ENCODE results near the gene RNF111. TPM values are rescaled to one million over a fixed set of nuclear protein-coding genes. Genes with fewer than 3 reads are reported as not detected.
"Not testable (repeated sequence)": the region's sequence is repeated elsewhere in the genome, so short reads cannot be mapped to it uniquely, and the experiment has no call there.

Gene RNF111
- polyA plus RNA-seq, 1 donor, result 30.7 TPM

- Histone ChIP-seq H3K27me3 (ENCODE audit: control insufficient read depth, insufficient read depth, low read length) (no peaks in the 10 kb centered on the region), H3K4me1 (ENCODE audit: control insufficient read depth, insufficient read depth, low read length) (no peaks in the 10 kb centered on the region), H3K36me3 (ENCODE audit: control insufficient read depth, insufficient read depth, low read length) (peaks cover 8% of the 10 kb centered on the region), H3K9me3 (ENCODE audit: control insufficient read depth, low read depth, low read length) (no peaks in the 10 kb centered on the region), H3K4me3 (ENCODE audit: low read length) (peak overlapping the region; percentile 77), H3K27ac (ENCODE audit: low read length) (peak overlapping the region; percentile 21)
- peak in 1 of 2 donors; percentile 4 for DNase-seq
- no CpG with 5 or more reads among the region's 9 CpGs for WGBS (ENCODE audit: insufficient coverage, low lambda C conversion rate)
These were observed 117.1 kb downstream of the RNF111 start for GRCh38 chr15:59104602-59104911.

DNA sequence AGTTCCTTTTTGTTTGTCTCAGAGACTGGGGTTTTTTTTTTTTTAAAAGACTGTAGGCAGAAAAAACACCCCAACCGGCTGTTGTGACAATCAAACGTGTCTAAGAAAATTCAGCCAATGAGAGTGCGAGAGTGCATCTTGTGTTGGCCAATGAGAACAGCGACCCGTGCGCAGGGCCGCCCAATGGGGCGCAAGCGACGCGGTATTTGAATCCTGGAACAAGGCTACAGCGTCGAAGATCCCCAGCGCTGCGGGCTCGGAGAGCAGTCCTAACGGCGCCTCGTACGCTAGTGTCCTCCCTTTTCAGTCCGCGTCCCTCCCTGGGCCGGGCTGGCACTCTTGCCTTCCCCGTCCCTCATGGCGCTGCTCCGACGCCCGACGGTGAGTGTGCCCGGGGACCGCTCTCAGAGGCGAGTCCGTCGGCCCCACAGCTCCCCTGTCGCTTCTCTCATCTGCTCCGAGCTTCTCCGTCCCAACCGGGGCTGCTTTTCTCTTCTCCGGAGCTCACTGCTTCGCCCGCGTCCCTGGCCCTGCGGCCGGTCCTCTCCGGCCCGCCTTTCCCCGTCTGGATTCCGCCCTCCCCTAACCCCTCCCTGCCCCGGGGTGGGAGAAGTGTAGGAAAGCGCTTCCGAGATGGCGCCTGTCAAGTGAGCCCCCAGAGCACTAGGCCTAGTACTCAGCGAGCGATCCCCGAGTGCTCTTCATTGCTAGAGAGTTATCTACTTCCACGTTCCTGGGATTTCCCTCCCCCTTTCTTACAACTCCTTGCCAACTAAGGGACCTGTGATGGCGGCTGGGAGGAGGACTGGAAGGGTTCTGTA is 117.7 kb downstream of the RNF111 start, which contains the start of gene CCNB2:
Gene CCNB2 (plus strand): TSS at position 235 of the 821 bp plus-strand sequence. CDS start 123 bp downstream, at position 358.
- peak; percentile 88 to 92 for DNase-seq
- Histone ChIP-seq H3K4me3 (ENCODE audit: low read length) (peak within 1 kb of the TSS; percentile 77), H3K27ac (ENCODE audit: low read length) (peak within 1 kb of the TSS; percentile 24), H3K27me3 (ENCODE audit: control insufficient read depth, insufficient read depth, low read length) (no peaks in the 10 kb centered on the region), H3K9me3 (ENCODE audit: control insufficient read depth, low read depth, low read length) (no peaks in the 10 kb centered on the region), H3K4me1 (ENCODE audit: control insufficient read depth, insufficient read depth, low read length) (no peaks in the 10 kb centered on the region), H3K36me3 (ENCODE audit: control insufficient read depth, insufficient read depth, low read length) (peaks cover 8% of the 10 kb centered on the region)
- WGBS (ENCODE audit: insufficient coverage, low lambda C conversion rate), result no CpG with 5 or more reads among the region's 57 CpGs

DNA sequence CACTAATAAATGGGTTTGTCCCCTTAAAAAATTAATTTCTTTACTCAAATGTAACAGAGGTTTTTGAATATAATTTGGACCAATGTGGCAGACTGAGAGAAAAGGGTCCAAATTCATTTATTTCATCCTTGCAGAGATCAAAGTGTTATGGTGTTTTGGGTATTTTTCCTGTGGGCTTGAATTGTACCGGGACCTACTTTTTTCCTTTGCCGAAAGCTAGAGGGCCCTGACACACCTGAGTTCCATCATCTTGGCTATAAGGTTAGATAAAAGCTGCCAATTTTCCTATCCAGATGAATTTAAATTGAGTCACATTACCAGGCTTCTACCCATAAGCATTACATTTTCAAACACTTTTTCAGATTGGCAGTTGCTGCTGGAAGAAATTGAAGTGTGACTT is 118.4 kb downstream of the RNF111 start:
- Histone ChIP-seq H3K4me3 (ENCODE audit: low read length) (peak overlapping the region; percentile 77), H3K9me3 (ENCODE audit: control insufficient read depth, low read depth, low read length) (no peaks in the 10 kb centered on the region), H3K36me3 (ENCODE audit: control insufficient read depth, insufficient read depth, low read length) (peaks cover 8% of the 10 kb centered on the region), H3K4me1 (ENCODE audit: control insufficient read depth, insufficient read depth, low read length) (no peaks in the 10 kb centered on the region), H3K27me3 (ENCODE audit: control insufficient read depth, insufficient read depth, low read length) (no peaks in the 10 kb centered on the region), H3K27ac (ENCODE audit: low read length) (no peak overlapping the region)
- DNase-seq, result peak; percentile 6 to 17
- WGBS (ENCODE audit: insufficient coverage, low lambda C conversion rate), result no CpG with 5 or more reads among the region's 2 CpGs

DNA sequence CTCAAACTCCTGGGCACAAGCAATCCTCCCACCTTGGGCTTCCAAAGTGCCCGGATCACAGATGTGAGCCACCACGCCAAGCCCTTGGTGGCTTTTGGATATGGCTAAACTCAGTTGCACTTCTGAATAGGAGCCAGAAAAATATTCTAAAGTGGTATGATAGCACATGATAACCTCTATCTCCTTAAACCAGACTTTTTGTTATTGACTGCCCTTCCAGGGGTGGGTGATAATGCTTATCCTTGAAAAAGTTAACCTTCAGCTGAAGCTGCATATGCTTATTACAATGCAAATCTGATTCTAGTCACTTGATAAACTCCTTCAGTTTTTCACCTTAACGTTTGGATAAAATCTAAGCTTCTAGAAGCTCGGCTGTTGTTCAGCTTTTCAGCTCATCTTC is 123.8 kb downstream of the RNF111 start:
- H3K36me3 ChIP-seq (ENCODE audit: control insufficient read depth, insufficient read depth, low read length), result peaks cover 15% of the 10 kb centered on the region
- WGBS (ENCODE audit: insufficient coverage, low lambda C conversion rate), result 75% methylated on average over 2 of the region's 4 CpGs
- no peak overlapping the region for H3K4me3 ChIP-seq (ENCODE audit: low read length)
- H3K27ac ChIP-seq (ENCODE audit: low read length), result no peak overlapping the region
- no peaks in the 10 kb centered on the region for H3K27me3 ChIP-seq (ENCODE audit: control insufficient read depth, insufficient read depth, low read length)
- no peaks in the 10 kb centered on the region for H3K4me1 ChIP-seq (ENCODE audit: control insufficient read depth, insufficient read depth, low read length)
- DNase-seq, result no peak
- no peaks in the 10 kb centered on the region for H3K9me3 ChIP-seq (ENCODE audit: control insufficient read depth, low read depth, low read length)

DNA sequence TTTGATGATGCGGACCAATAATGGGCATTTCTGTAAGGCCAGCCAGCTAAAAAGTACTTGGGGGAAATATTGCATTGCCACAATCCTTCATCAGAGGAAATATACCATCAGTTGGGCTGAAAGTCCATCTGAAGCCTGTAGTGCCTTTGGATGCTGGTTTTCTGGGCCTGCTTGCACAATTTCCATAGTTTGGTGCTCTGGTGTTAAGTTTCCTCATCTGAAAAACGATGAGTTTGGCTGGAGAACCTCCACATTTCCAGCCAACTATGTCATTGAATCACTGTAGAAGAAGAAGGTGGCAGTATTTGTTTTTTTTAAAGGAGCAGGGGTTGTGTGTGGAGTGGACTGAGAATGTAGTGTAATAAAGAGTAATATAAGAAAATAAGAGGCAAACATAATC is 127.6 kb downstream of the RNF111 start:
- 100% methylated on average over 1 of the region's 2 CpGs for WGBS (ENCODE audit: insufficient coverage, low lambda C conversion rate)
- Histone ChIP-seq H3K36me3 (ENCODE audit: control insufficient read depth, insufficient read depth, low read length) (peaks cover 25% of the 10 kb centered on the region), H3K4me1 (ENCODE audit: control insufficient read depth, insufficient read depth, low read length) (no peaks in the 10 kb centered on the region), H3K9me3 (ENCODE audit: control insufficient read depth, low read depth, low read length) (no peaks in the 10 kb centered on the region), H3K27ac (ENCODE audit: low read length) (no peak overlapping the region), H3K4me3 (ENCODE audit: low read length) (no peak overlapping the region), H3K27me3 (ENCODE audit: control insufficient read depth, insufficient read depth, low read length) (no peaks in the 10 kb centered on the region)
- DNase-seq, result no peak

DNA sequence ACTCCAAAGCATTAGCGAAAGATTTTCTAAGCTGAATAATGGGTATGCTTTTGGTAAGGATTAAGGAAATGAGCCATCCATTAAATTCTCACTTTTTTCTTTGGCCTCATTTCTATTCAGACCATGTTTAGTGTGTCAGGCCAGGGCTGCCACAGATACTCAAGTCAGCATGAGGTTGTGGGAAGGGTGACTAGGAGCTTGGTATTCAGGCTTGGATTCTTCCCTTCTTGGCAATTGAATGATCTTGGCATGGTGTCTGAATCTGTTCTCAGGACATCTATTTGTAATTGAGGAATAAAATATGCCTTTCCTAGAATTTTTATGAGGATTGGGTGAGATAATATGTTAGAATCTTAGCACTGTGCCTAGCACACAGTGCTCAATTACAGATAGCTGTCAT is 128.7 kb downstream of the RNF111 start:
- no CpG with 5 or more reads among the region's 1 CpG for WGBS (ENCODE audit: insufficient coverage, low lambda C conversion rate)
- H3K27ac ChIP-seq (ENCODE audit: low read length), result no peak overlapping the region
- no peak for DNase-seq
- no peak overlapping the region for H3K4me3 ChIP-seq (ENCODE audit: low read length)
- H3K27me3 ChIP-seq (ENCODE audit: control insufficient read depth, insufficient read depth, low read length), result no peaks in the 10 kb centered on the region
- no peaks in the 10 kb centered on the region for H3K4me1 ChIP-seq (ENCODE audit: control insufficient read depth, insufficient read depth, low read length)
- H3K9me3 ChIP-seq (ENCODE audit: control insufficient read depth, low read depth, low read length), result no peaks in the 10 kb centered on the region
- peaks cover 30% of the 10 kb centered on the region for H3K36me3 ChIP-seq (ENCODE audit: control insufficient read depth, insufficient read depth, low read length)

DNA sequence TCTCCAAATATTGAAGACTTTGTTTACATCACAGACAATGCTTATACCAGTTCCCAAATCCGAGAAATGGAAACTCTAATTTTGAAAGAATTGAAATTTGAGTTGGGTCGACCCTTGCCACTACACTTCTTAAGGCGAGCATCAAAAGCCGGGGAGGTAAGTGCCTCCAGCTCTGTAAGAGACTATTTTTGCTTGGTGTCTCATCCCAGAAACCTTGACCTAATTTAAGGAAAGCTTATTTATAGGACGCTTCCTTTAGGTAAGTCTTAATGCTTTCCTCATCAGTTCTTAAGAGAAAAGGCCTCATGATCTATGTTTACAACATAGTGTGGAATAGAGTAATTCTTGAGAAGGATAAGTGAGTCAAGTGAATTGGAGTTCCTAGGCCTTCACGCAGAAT is 129.3 kb downstream of the RNF111 start:
- no CpG with 5 or more reads among the region's 6 CpGs for WGBS (ENCODE audit: insufficient coverage, low lambda C conversion rate)
- Histone ChIP-seq H3K27ac (ENCODE audit: low read length) (no peak overlapping the region), H3K36me3 (ENCODE audit: control insufficient read depth, insufficient read depth, low read length) (peaks cover 30% of the 10 kb centered on the region), H3K4me3 (ENCODE audit: low read length) (no peak overlapping the region), H3K27me3 (ENCODE audit: control insufficient read depth, insufficient read depth, low read length) (no peaks in the 10 kb centered on the region), H3K9me3 (ENCODE audit: control insufficient read depth, low read depth, low read length) (no peaks in the 10 kb centered on the region), H3K4me1 (ENCODE audit: control insufficient read depth, insufficient read depth, low read length) (no peaks in the 10 kb centered on the region)
- DNase-seq, result no peak

- Histone ChIP-seq H3K27me3 (ENCODE audit: control insufficient read depth, insufficient read depth, low read length) (no peaks in the 10 kb centered on the region), H3K27ac (ENCODE audit: low read length) (no peak overlapping the region), H3K4me1 (ENCODE audit: control insufficient read depth, insufficient read depth, low read length) (no peaks in the 10 kb centered on the region), H3K4me3 (ENCODE audit: low read length) (no peak overlapping the region), H3K36me3 (ENCODE audit: control insufficient read depth, insufficient read depth, low read length) (peaks cover 26% of the 10 kb centered on the region), H3K9me3 (ENCODE audit: control insufficient read depth, low read depth, low read length) (no peaks in the 10 kb centered on the region)
- WGBS (ENCODE audit: insufficient coverage, low lambda C conversion rate), result 100% methylated on average over 3 of the region's 5 CpGs
- DNase-seq, result no peak
These were observed 132.2 kb downstream of the RNF111 start for GRCh38 chr15:59119625-59120024.

DNA sequence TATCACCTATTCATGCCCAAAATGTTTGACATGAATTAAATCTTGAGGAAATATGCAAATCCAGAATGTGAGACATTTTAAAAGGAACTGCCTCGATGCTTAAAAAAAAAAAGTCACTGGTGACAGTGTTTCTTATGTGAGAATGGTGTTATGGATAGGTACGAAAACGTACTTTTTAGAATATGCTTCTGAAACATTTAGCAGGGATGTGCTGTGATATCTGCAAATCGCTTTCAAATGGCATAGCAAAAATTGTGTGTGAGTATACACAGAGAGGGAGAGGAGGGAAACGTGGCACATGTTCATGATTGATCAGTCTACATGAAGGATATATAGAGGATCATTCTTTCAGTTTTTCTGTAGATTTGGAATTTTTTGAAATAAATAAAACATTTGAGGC is 133.5 kb downstream of the RNF111 start:
- H3K27ac ChIP-seq (ENCODE audit: low read length), result no peak overlapping the region
- H3K9me3 ChIP-seq (ENCODE audit: control insufficient read depth, low read depth, low read length), result no peaks in the 10 kb centered on the region
- no peak overlapping the region for H3K4me3 ChIP-seq (ENCODE audit: low read length)
- H3K4me1 ChIP-seq (ENCODE audit: control insufficient read depth, insufficient read depth, low read length), result no peaks in the 10 kb centered on the region
- no peak for DNase-seq
- H3K27me3 ChIP-seq (ENCODE audit: control insufficient read depth, insufficient read depth, low read length), result no peaks in the 10 kb centered on the region
- 94% methylated on average over 4 of the region's 5 CpGs for WGBS (ENCODE audit: insufficient coverage, low lambda C conversion rate)
- H3K36me3 ChIP-seq (ENCODE audit: control insufficient read depth, insufficient read depth, low read length), result peaks cover 25% of the 10 kb centered on the region

DNA sequence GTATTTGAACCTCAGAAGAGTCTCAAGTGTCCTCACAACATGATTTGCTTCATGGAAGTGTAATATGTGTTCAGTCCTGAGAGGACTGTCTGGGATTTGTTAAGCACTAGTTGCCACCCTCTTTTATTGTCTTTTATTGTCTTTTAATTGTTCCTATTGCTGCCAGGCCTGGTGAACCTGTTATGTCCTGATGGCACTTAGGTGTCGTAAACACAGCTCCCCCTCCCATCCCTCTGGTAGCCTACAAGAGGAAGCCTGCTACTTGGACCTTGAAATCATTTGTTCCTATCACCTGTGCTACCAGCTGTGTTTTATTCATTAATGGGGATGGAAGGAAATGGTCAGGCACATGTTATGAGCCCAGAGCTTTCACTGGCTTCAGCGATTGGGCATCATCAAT is 136.8 kb downstream of the RNF111 start:
- peak in 1 of 2 donors; percentile 32 for DNase-seq
- H3K27me3 ChIP-seq (ENCODE audit: control insufficient read depth, insufficient read depth, low read length), result no peaks in the 10 kb centered on the region
- WGBS (ENCODE audit: insufficient coverage, low lambda C conversion rate), result no CpG with 5 or more reads among the region's 2 CpGs
- H3K9me3 ChIP-seq (ENCODE audit: control insufficient read depth, low read depth, low read length), result peaks cover 2% of the 10 kb centered on the region
- H3K4me1 ChIP-seq (ENCODE audit: control insufficient read depth, insufficient read depth, low read length), result no peaks in the 10 kb centered on the region
- H3K27ac ChIP-seq (ENCODE audit: low read length), result no peak overlapping the region
- H3K36me3 ChIP-seq (ENCODE audit: control insufficient read depth, insufficient read depth, low read length), result peaks cover 8% of the 10 kb centered on the region
- H3K4me3 ChIP-seq (ENCODE audit: low read length), result no peak overlapping the region

DNA sequence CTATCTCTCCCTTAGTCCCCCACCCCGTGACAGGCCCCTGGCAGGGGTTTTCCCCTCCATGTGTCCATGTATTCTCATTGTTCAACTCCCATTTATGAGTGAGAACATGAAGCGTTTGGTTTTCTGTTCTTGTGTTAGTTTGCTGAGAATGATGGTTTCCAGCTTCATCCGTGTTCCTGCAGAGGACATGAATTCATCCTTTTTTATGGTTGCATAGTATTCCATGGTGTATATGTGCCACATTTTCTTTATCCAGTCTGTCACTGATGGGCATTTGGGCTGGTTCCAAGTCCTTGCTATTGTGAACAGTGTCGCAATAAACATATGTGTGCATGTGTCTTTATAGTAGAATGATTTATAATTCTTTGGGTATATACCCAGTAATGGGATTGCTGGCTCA is 138.2 kb downstream of the RNF111 start:
- DNase-seq; H3K27me3 ChIP-seq (ENCODE audit: control insufficient read depth, insufficient read depth, low read length); H3K4me1 ChIP-seq (ENCODE audit: control insufficient read depth, insufficient read depth, low read length); H3K9me3 ChIP-seq (ENCODE audit: control insufficient read depth, low read depth, low read length); H3K36me3 ChIP-seq (ENCODE audit: control insufficient read depth, insufficient read depth, low read length); H3K27ac ChIP-seq (ENCODE audit: low read length); H3K4me3 ChIP-seq (ENCODE audit: low read length): not testable (repeated sequence)
- no CpG with 5 or more reads among the region's 4 CpGs for WGBS (ENCODE audit: insufficient coverage, low lambda C conversion rate)
